H1 (cell line): ENCODE data around the gene INF2. TPM values are rescaled to one million over a fixed set of nuclear protein-coding genes. Genes with fewer than 3 reads are reported as not detected.
A peak's percentile ranks its signal among the peaks of the same experiment; 100 is the strongest.

ENCODE experiments used
- CTCF ChIA-PET: fragments of 300-600 bp; sonication (Branson Sonifier 250); formaldehyde crosslinking; loops from one replicate; lab custom pipeline; 2021; ENCODE audit not compliant: partially characterized antibody; lab: Charles Lee
- POLR2A ChIA-PET: fragments of 300-600 bp; sonication (Branson Sonifier 250); formaldehyde crosslinking; loops from one replicate; lab custom pipeline; 2021; ENCODE audit warnings: inconsistent platforms; ENCODE audit not compliant: partially characterized antibody; lab: Charles Lee
- DNase-seq, 2 experiments: peaks; one replicate each; pipeline versions ENCODE4 v3.0.0 to v3.0.0-alpha.2; 2010 to 2022; ENCODE audit warnings: low spot score in 2 of 2, low read depth in 1 of 2, mixed read lengths in 1 of 2
- FAIRE-seq: peaks from 2 replicates; lab custom pipeline; 2011; peaks lifted over from hg19 to GRCh38; lab: Jason Lieb, UNC
- H2AFZ ChIP-seq: 2 replicates; pipeline ENCODE4 v1.8.1; 2012; ENCODE audit warnings: low read length, inconsistent platforms
- H2AK5ac ChIP-seq: 2 replicates; pipeline ENCODE4 v1.6.1; 2013; ENCODE audit warnings: low read depth, low read length
- H2BK120ac ChIP-seq: replicated peaks from 2 replicates; pipeline ENCODE3; 2013; ENCODE audit warnings: low read depth, low read length, inconsistent platforms
- H2BK12ac ChIP-seq: 2 replicates; pipeline ENCODE4 v1.6.1; 2013; ENCODE audit warnings: low read depth, low read length
- H2BK15ac ChIP-seq: 2 replicates; pipeline ENCODE4 v1.6.1; 2013; ENCODE audit warnings: low read length
- H2BK20ac ChIP-seq: 2 replicates; pipeline ENCODE4 v1.6.1; 2013; ENCODE audit warnings: low read length
- H2BK5ac ChIP-seq: 2 replicates; pipeline ENCODE4 v1.6.1; 2013; ENCODE audit warnings: low read depth, low read length
- H3K14ac ChIP-seq: 2 replicates; pipeline ENCODE4 v1.6.1; 2013; ENCODE audit warnings: inconsistent platforms; ENCODE audit not compliant: insufficient read length
- H3K18ac ChIP-seq: 2 replicates; pipeline ENCODE4 v1.6.1; 2013; ENCODE audit warnings: low read length; ENCODE audit errors: extremely low read depth
- H3K23ac ChIP-seq: 2 replicates; pipeline ENCODE4 v1.6.1; 2013; ENCODE audit warnings: inconsistent platforms; ENCODE audit not compliant: insufficient read length
- H3K23me2 ChIP-seq: 2 replicates; pipeline ENCODE4 v1.6.1; 2013; ENCODE audit warnings: low read depth, low read length
- H3K27ac ChIP-seq: 2 replicates; pipeline ENCODE4 v1.6.1; 2011; ENCODE audit warnings: low read depth, low read length, inconsistent platforms
- H3K27me3 ChIP-seq, 4 experiments: replicated peaks in 1 of 4; 1 replicate in 1 of 4; 2 replicates in 3 of 4; pipeline versions ENCODE4 v1.6.1 to v1.8.1; 2011 to 2013; ENCODE audit warnings: low read length in 3 of 4, mild to moderate bottlenecking in 3 of 4, inconsistent platforms in 2 of 4, mixed read lengths in 2 of 4, moderate library complexity in 1 of 4; ENCODE audit not compliant: control insufficient read depth in 3 of 4, insufficient read depth in 3 of 4; ENCODE audit errors: extremely low read depth in 1 of 4
- H3K36me3 ChIP-seq, 4 experiments: 2 replicates each; pipeline versions ENCODE4 v1.6.1 to v1.8.1; 2011 to 2013; ENCODE audit warnings: mild to moderate bottlenecking in 4 of 4, low read length in 3 of 4, moderate library complexity in 2 of 4, control low read depth in 1 of 4, inconsistent platforms in 1 of 4; ENCODE audit not compliant: insufficient read depth in 4 of 4, control insufficient read depth in 2 of 4
- H3K4ac ChIP-seq: replicated peaks from 2 replicates; pipeline ENCODE3; 2013; ENCODE audit warnings: low read length, low read depth, mixed read lengths, inconsistent platforms; ENCODE audit not compliant: insufficient read length
- H3K4me1 ChIP-seq, 4 experiments: replicated peaks in 1 of 4; 1 replicate in 1 of 4; 2 replicates in 3 of 4; pipeline versions ENCODE4 v1.6.1 to v1.8.1; 2011 to 2013; ENCODE audit warnings: low read length in 3 of 4, inconsistent platforms in 2 of 4, mixed read lengths in 1 of 4; ENCODE audit not compliant: insufficient read depth in 4 of 4, control insufficient read depth in 3 of 4
- H3K4me2 ChIP-seq, 2 experiments: 2 replicates each; pipeline versions ENCODE4 v1.6.1 to v1.8.1; 2011 to 2013; ENCODE audit warnings: low read depth in 2 of 2, low read length in 2 of 2, control low read depth in 1 of 2, inconsistent platforms in 1 of 2, mild to moderate bottlenecking in 1 of 2; ENCODE audit not compliant: insufficient read depth in 1 of 2
- H3K4me3 ChIP-seq, 4 experiments: fragments of 200-600, 300-600 bp in 1 of 4; sonication (generic), shearing (Covaris generic), sonication (Bioruptor Twin) in 1 of 4; 2 replicates each; pipeline versions ENCODE4 v1.5.1 to v1.8.1; 2011 to 2016; ENCODE audit warnings: low read length in 4 of 4, low read depth in 3 of 4, control low read depth in 2 of 4, inconsistent platforms in 2 of 4, mild to moderate bottlenecking in 2 of 4, mixed read lengths in 1 of 4, moderate library complexity in 1 of 4; ENCODE audit not compliant: insufficient read depth in 2 of 4; ENCODE audit errors: extremely low read depth in 1 of 4
- H3K56ac ChIP-seq: replicated peaks from 2 replicates; pipeline ENCODE3; 2013; ENCODE audit warnings: low read depth, mild to moderate bottlenecking, mixed read lengths, low read length, inconsistent platforms; ENCODE audit not compliant: insufficient read length
- H3K79me1 ChIP-seq: 2 replicates; pipeline ENCODE4 v1.6.1; 2013; ENCODE audit warnings: low read depth, low read length, control low read depth
- H3K79me2 ChIP-seq, 2 experiments: 2 replicates each; pipeline versions ENCODE4 v1.6.1 to v1.8.1; 2012 to 2013; ENCODE audit warnings: low read length in 2 of 2, mild to moderate bottlenecking in 2 of 2, inconsistent platforms in 1 of 2; ENCODE audit not compliant: insufficient read depth in 2 of 2, control insufficient read depth in 1 of 2
- H3K9ac ChIP-seq, 4 experiments: replicated peaks in 1 of 4; 1 replicate in 1 of 4; 2 replicates in 3 of 4; pipeline versions ENCODE4 v1.6.1 to v1.8.1; 2011 to 2013; ENCODE audit warnings: low read depth in 3 of 4, low read length in 3 of 4, control low read depth in 2 of 4, mild to moderate bottlenecking in 2 of 4, moderate library complexity in 2 of 4, inconsistent platforms in 1 of 4; ENCODE audit errors: extremely low read depth in 1 of 4
- H3K9me3 ChIP-seq, 2 experiments: 2 replicates each; pipeline versions ENCODE4 v1.6.1 to v1.8.1; 2012 to 2013; ENCODE audit warnings: mild to moderate bottlenecking in 2 of 2, moderate library complexity in 2 of 2, control low read depth in 1 of 2, inconsistent platforms in 1 of 2, low read depth in 1 of 2, low read length in 1 of 2, mixed read lengths in 1 of 2; ENCODE audit not compliant: insufficient read depth in 2 of 2
- H4K20me1 ChIP-seq, 2 experiments: replicated peaks in 1 of 2; 2 replicates each; pipeline versions ENCODE3 to v1.8.1; 2011 to 2013; ENCODE audit warnings: inconsistent platforms in 2 of 2, low read length in 2 of 2, mild to moderate bottlenecking in 1 of 2; ENCODE audit not compliant: insufficient read depth in 2 of 2, control insufficient read depth in 1 of 2
- H4K5ac ChIP-seq: 2 replicates; pipeline ENCODE4 v1.6.1; 2013; ENCODE audit warnings: low read length, low read depth, mixed read lengths, inconsistent platforms; ENCODE audit not compliant: insufficient read length
- H4K8ac ChIP-seq: 2 replicates; pipeline ENCODE4 v1.8.0; 2013; ENCODE audit warnings: mild to moderate bottlenecking, moderate library complexity, low read length, inconsistent platforms; ENCODE audit not compliant: insufficient read depth; ENCODE audit errors: extremely low read depth
- H4K91ac ChIP-seq: replicated peaks from 2 replicates; pipeline ENCODE3; 2013; ENCODE audit warnings: low read length, mixed read lengths, inconsistent platforms; ENCODE audit not compliant: insufficient read length
- KDM1A ChIP-seq: fragments of 200-600, 300-600 bp; sonication (generic); IDR thresholded peaks from 2 replicates; pipeline ENCODE4 v1.7.1; 2016; ENCODE audit warnings: mild to moderate bottlenecking, low read length, borderline replicate concordance
- RFX5 ChIP-seq: IDR thresholded peaks from 2 replicates; pipeline ENCODE4 v1.6.1; 2011; ENCODE audit warnings: low read depth, low read length, improper control_type of control experiment, borderline replicate concordance
- SIN3A ChIP-seq, 2 experiments: IDR thresholded peaks in 1 of 2; conservative IDR thresholded peaks in 1 of 2; 2 replicates each; pipeline ENCODE4 v1.6.1; 2011 to 2012; ENCODE audit warnings: low read length in 2 of 2, improper control_type of control experiment in 1 of 2, low read depth in 1 of 2, mild to moderate bottlenecking in 1 of 2
- SRF ChIP-seq: IDR thresholded peaks from 2 replicates; pipeline ENCODE4 v1.6.1; 2011; ENCODE audit warnings: mild to moderate bottlenecking, low read depth, low read length, moderate library complexity
- SUZ12 ChIP-seq: fragments of 200-600 bp; sonication (generic); IDR thresholded peaks from 2 replicates; pipeline ENCODE4 v1.6.1; 2012; ENCODE audit warnings: mild to moderate bottlenecking, inconsistent platforms, low read length, moderate library complexity, mixed read lengths
- WGBS, 2 experiments: shearing (Covaris generic) in 1 of 2; methylation state at CpG; one replicate each; pipeline versions ENCODE4 v1.1.6 to v1.1.7; 2013 to 2015; ENCODE audit warnings: low lambda C conversion rate in 2 of 2, mixed read lengths in 2 of 2, inconsistent platforms in 1 of 2, low coverage in 1 of 2, missing lambda C conversion rate in 1 of 2; ENCODE audit not compliant: insufficient replicate concordance in 2 of 2, insufficient coverage in 1 of 2, insufficient read length in 1 of 2; ENCODE audit errors: extremely low coverage in 1 of 2, missing lambda C conversion rate in 1 of 2; 5-methylcytosine and 5-hydroxymethylcytosine counted together
- polyA plus RNA-seq, 7 experiments: library from polyadenylated mRNA; depleted of rRNA in 3 of 7; stranded (reverse) in 5 of 7; unstranded in 2 of 7; fragments of >200 nt in 5 of 7; fragments of 200-250 nt in 2 of 7; gene quantifications; 1 replicate in 5 of 7; 2 replicates in 1 of 7; 4 replicates in 1 of 7; pipeline versions ENCODE4 v1.2.1 to v1.2.3, GENCODE V29; 2011 to 2013; ENCODE audit warnings: missing spikeins in 2 of 7, mixed read lengths in 2 of 7
- total RNA-seq: library from RNA; stranded (reverse); fragmentation: NEBNext Ultra II Directional; extraction: Animal tissue kit (Norgen Biotek cat#: 25700); gene quantifications from 2 replicates; pipeline ENCODE4 v1.2.1, GENCODE V29; 2021

INF2 gene
- total and polyA plus RNA-seq, 2 of the 8 experiments (the other 6 are each of a cell fraction or from before 2014, with no cell fraction given) = 29.1 to 59.5 TPM

DNA sequence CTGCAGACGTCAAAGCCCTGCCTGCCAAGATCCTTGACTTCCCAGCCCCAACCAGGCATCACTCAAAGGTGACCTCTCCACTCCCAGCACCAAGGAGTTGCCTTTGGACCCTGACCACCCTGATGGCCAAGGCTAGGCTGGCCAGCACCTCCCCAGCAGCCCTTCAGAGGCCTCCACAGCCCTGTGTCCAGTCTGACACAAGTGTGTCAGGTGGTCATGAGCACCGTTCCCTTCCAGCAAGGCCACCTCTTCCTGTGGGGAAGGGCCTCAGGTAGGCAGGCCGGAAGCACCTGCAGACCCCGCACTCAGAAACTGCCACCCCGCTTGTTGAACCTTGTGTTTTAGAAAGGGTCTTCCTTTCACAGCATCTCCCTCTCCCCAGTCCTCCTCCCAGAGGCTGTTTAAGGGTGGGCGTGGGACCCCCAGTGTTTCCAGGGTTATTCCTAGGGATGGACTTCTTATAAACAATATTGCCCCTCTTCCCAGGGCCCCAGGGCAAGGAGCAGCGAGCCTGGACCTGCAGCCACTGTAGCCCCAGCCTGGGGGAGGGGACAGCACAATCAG lies 13.2 kb upstream of the INF2 start:
- Histone ChIP-seq H3K4me2 (peak overlapping the region; percentile 85 to 86), H3K18ac (peak overlapping the region; percentile 87), H4K5ac (peak overlapping the region; percentile 34), H3K27me3 (peaks cover 0 to 7% (median 0%) of the 10 kb centered on the region in 4 experiments; a peak in 2 of 7 replicates), H2BK12ac (peak overlapping the region; percentile 99; the same call in 1 of the 2 replicates), H3K79me1 (no peaks in the 10 kb centered on the region), H3K14ac (no peak overlapping the region), H3K9me3 (no peaks in the 10 kb centered on the region), H3K23me2 (peaks cover 11% of the 10 kb centered on the region; the same call in 1 of the 2 replicates), H4K8ac (no peak overlapping the region; the same call in 1 of the 2 replicates), H3K23ac (no peak overlapping the region), H3K9ac (no peak overlapping the region; a peak in 1 of 7 replicates), H2AFZ (no peak overlapping the region), H3K56ac (no peak overlapping the region)
- WGBS, 2 experiments = 79% methylated on average over 7 of the region's 7 CpGs; no CpG with 5 or more reads in 1 of the 2 experiments
- CTCF ChIA-PET = interaction anchor here (1.7 to 7.2 kb wide), 4 partner anchors 10 to 144 kb away, joined by 4 to 70 read pairs (median 16); no protein-coding TSS in a partner anchor
- no peak for DNase-seq
- TF ChIP-seq SUZ12 = no peak
- TF ChIP-seq KDM1A = no peak
- no peak for TF ChIP-seq RFX5
- TF ChIP-seq SIN3A (conservative IDR thresholded peaks at IDR 0.05 in 1 of 2, IDR thresholded peaks at IDR 0.05 in 1 of 2; ENCODE audit: low read depth in 1 of 2, low read length in 2 of 2) = no peak
- no peak for TF ChIP-seq SRF
- TF ChIP-seq, all 59 proteins: peak for 0
- Histone ChIP-seq H2BK20ac (peak overlapping the region; percentile 72; the same call in 1 of the 2 replicates), H2BK15ac (peak overlapping the region; percentile 99), H3K36me3 (no peaks in the 10 kb centered on the region), H2AK5ac (peak overlapping the region; percentile 82; the same call in 1 of the 2 replicates), H3K4me1 (peaks cover 5 to 53% (median 30%) of the 10 kb centered on the region in 4 experiments), H3K27ac (no peak overlapping the region), H2BK120ac (no peak overlapping the region), H3K79me2 (no peaks in the 10 kb centered on the region), H3K4me3 (peak overlapping the region in 1 of 4 experiments; percentile 60; a peak in 1 of 8 replicates), H3K4ac (peak overlapping the region; percentile 79), H4K20me1 (peaks cover 0 to 4% of the 10 kb centered on the region in 2 experiments), H2BK5ac (peak overlapping the region; percentile 87; the same call in 1 of the 2 replicates), H4K91ac (peak overlapping the region; percentile 90)
- POLR2A ChIA-PET = interaction anchor here (0.6 to 9.8 kb wide), 9 partner anchors 9 to 410 kb away, joined by 3 to 94 read pairs (median 8); partner anchors contain the start of gene INF2
- no peak for FAIRE-seq
